ACC112 (cell line): Measurements from ENCODE around the gene NSMCE3.
A peak's percentile ranks its signal among the peaks of the same experiment; 100 is the strongest.

Experiments
- H2AFZ ChIP-seq: fragments of 200-600 bp; sonication (generic); one replicate; pipeline ENCODE4 v1.6.0; 2017; ENCODE audit warnings: antibody characterized with exemption, low read length; ENCODE audit not compliant: unreplicated experiment
- H3K27ac ChIP-seq: fragments of 200-600 bp; sonication (generic); 2 replicates; pipeline ENCODE4 v1.5.1; 2014; ENCODE audit warnings: low read depth, mild to moderate bottlenecking, antibody characterized with exemption, low read length, moderate library complexity
- H3K27me3 ChIP-seq: fragments of 200-600 bp; sonication (generic); 2 replicates; pipeline ENCODE4 v1.6.1; 2014; ENCODE audit warnings: mild to moderate bottlenecking, antibody characterized with exemption, low read length, moderate library complexity, mixed read lengths; ENCODE audit not compliant: insufficient read depth
- H3K36me3 ChIP-seq: fragments of 200-600 bp; sonication (generic); 2 replicates; pipeline ENCODE4 v1.6.1; 2016; ENCODE audit warnings: mild to moderate bottlenecking, antibody characterized with exemption, low read length, moderate library complexity, mixed read lengths; ENCODE audit not compliant: insufficient read depth
- H3K4me1 ChIP-seq: fragments of 200-600 bp; sonication (generic); one replicate; pipeline ENCODE4 v1.6.1; 2016; ENCODE audit warnings: low read length, mixed read lengths; ENCODE audit not compliant: insufficient read depth, unreplicated experiment, control insufficient read depth
- H3K4me3 ChIP-seq: fragments of 200-600 bp; sonication (generic); 2 replicates; pipeline ENCODE4 v1.5.1; 2014; ENCODE audit warnings: mild to moderate bottlenecking, low read depth, low read length
- H3K79me2 ChIP-seq: fragments of 200-600 bp; sonication (generic); one replicate; pipeline ENCODE4 v1.6.0; 2016; ENCODE audit warnings: low read length; ENCODE audit not compliant: control insufficient read depth, unreplicated experiment, insufficient read depth

The NSMCE3 gene

DNA sequence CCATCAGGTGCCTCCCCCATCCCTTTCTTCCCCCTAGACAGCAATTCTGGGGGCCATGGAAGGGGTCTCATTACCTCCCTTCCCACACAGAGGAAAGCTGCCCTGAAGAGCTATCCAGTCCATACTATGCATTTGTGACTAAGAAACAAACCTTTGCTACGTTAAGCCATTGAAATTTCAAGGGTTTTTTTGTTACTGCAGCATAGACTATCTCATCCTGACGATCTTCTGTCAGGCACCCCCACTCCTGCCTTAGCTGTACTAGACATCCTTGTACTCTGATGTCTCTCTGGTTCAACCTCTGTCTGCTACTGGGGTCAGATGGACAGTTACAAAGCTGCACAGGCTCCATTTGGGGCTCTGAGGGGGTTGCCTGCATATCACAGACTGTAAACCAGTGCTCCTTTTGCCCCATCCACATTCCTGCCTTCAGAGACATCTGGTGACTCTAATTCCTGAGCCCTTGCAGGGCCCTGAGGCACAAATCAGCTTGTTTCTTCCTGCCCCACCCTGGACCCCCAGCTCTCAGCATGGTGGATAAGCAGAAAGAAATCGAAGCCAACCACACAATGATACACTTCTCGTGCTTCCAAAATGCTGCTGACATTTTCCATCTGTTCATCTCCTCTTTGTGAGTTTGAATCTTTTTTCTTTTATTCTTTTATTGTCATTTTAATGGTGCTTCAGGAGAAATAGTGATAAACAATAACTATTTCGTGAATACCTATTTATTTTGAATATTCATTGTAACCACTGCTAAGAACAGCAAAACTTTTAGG is 21.6 kb upstream of the NSMCE3 start:
- H2AFZ ChIP-seq = no peak overlapping the region
- no peak overlapping the region for H3K27ac ChIP-seq
- H3K4me1 ChIP-seq = no peaks in the 10 kb centered on the region
- peaks cover 36% of the 10 kb centered on the region for H3K27me3 ChIP-seq
- no peaks in the 10 kb centered on the region for H3K79me2 ChIP-seq
- H3K36me3 ChIP-seq = no peaks in the 10 kb centered on the region
- H3K4me3 ChIP-seq = no peak overlapping the region

DNA sequence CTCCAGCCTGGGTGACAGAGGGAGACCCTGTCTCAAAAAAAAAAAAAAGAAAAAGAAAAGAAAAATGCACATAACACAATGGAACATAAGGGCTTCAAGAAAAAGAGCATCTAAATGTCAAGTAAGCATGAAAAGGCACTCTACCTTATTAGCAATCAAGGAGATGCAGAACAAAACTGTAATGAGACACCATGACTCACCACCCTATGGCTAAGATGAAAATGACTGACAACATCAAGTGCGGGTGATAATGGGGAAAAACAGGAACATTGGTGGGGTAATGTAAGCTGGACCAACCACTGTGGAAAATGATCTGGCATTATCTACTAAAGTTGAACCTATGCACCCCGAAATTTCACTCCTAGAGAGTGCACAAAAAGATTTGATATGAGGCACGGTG is 19.6 kb upstream of the NSMCE3 start:
- H3K4me3 ChIP-seq = no peak overlapping the region
- no peaks in the 10 kb centered on the region for H3K4me1 ChIP-seq
- H3K27ac ChIP-seq = no peak overlapping the region
- no peak overlapping the region for H2AFZ ChIP-seq
- H3K36me3 ChIP-seq = no peaks in the 10 kb centered on the region
- H3K79me2 ChIP-seq = no peaks in the 10 kb centered on the region
- H3K27me3 ChIP-seq = peaks cover 51% of the 10 kb centered on the region

DNA sequence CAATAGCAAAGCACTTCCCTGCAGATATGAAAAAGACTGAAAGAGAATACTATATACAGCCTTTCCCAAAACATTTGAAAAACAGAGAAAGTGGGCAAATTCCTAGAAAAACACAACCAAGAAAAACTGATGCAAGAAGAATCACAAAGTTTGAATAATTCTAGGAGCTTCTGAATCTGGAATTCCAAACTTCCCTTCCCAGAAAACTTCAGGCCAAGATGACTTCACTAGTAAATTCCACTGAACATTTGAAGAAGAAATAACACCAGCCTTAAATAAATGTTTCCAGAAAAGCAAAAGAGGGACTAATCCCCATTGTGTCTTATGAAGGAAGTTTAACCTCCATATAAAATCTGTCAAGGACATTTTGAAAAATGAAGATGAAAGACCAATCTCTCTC is 15.8 kb upstream of the NSMCE3 start:
- no peak overlapping the region for H3K4me3 ChIP-seq
- H3K79me2 ChIP-seq = no peaks in the 10 kb centered on the region
- H3K27ac ChIP-seq = no peak overlapping the region
- H3K27me3 ChIP-seq = peaks cover 33% of the 10 kb centered on the region
- H2AFZ ChIP-seq = no peak overlapping the region
- no peaks in the 10 kb centered on the region for H3K36me3 ChIP-seq
- no peaks in the 10 kb centered on the region for H3K4me1 ChIP-seq

DNA sequence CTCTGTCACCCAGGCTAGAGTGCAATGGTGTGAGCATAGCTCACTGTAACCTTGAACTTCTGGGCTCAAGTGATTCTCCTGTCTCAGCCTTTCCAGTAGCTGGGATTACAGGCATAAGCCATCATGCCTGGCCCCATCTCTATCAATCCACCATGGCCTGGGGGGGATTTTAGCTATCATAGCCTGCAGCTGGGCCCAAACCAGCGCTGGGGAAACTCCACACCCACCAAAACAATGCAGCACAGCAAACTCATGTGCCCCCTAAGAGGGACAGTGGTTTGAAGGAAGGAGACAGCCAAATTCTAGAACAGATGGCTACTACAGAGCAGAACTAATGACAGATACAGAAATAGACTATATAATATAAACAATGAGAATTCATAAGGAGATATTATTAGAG is 13.8 kb upstream of the NSMCE3 start:
- Histone ChIP-seq H3K36me3 (no peaks in the 10 kb centered on the region), H3K79me2 (no peaks in the 10 kb centered on the region), H3K4me3 (no peak overlapping the region), H2AFZ (no peak overlapping the region), H3K27me3 (peaks cover 27% of the 10 kb centered on the region), H3K4me1 (peaks cover 6% of the 10 kb centered on the region), H3K27ac (no peak overlapping the region)

DNA sequence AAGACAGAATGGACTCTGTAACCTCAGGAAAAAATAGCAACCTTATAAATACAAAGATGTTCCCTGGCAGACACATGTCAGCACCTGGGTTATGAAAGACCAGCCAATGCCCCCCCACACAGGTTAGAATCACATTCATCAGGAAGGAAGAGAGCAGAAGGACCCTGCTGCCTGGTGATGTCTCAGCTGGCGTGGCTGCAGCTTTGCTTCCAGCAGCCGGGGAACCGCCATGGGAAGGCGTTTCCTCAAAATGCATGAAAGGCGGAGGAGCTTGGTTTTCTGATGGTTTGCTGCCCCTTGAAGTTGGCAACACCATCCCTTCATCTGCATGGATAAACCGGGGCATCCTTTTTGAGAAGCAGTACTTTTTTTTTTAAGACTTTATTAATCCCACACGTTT is 10.9 kb upstream of the NSMCE3 start:
- Histone ChIP-seq H3K4me3 (no peak overlapping the region), H3K27ac (no peak overlapping the region), H2AFZ (no peak overlapping the region), H3K36me3 (no peaks in the 10 kb centered on the region), H3K27me3 (peaks cover 12% of the 10 kb centered on the region), H3K4me1 (peaks cover 12% of the 10 kb centered on the region), H3K79me2 (no peaks in the 10 kb centered on the region)

DNA sequence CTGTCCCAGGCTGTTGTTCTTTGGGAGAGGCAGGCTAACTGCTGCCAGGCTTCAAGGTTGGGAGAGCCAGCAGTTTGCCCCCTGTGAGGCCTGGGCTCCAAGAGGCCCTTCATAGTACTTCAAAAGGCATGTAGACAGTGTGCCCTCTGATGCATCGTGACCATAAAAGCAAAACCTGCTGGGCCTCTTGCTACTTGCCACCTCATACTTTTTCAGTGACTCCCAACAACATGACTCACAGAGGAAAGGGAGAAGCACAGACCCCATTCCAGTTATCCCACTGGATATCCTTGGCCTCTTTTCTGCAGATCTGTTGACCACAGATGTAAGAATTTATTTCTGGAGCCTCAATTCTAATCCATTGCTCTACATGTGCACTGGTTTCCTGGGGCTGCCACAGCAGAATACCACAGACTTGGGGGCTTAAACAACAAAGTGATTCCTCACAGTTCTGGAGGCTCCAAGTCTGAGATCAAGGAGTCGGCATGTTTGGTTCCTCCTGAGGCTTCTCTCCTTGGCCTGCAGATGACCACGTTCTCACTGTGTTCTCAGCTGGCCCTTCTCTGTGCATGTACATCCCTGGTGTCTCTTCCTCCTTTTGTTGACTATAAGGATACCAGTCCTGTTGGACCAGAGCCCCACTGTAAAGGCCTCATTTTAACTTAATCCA is 8.9 kb upstream of the NSMCE3 start:
- Histone ChIP-seq H3K4me1 (peaks cover 12% of the 10 kb centered on the region), H3K27ac (peak overlapping the region; percentile 29; the same call in 1 of the 2 replicates), H3K79me2 (no peaks in the 10 kb centered on the region), H3K4me3 (no peak overlapping the region), H2AFZ (no peak overlapping the region), H3K36me3 (no peaks in the 10 kb centered on the region), H3K27me3 (peaks cover 14% of the 10 kb centered on the region)

DNA sequence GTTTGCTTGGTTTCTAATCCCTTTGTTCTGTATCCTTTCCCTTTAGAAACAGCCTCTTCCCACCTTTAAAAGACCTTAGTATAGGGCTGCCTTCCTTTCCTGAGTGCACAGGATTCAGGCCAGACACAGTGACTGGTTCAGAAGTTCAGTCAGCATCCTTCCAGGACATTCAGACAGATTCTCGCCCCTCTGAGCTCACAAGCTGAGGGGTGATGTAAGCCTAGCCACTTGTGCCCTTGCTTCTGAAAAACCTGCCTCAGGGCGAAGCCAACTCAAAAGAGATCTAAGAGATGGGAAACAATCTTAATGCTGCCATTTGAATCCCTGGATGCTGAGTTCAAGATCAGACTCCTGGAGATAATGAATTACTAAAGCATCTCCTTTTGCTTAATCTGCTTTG is 6.7 kb upstream of the NSMCE3 start:
- H3K27ac ChIP-seq = no peak overlapping the region
- H3K79me2 ChIP-seq = no peaks in the 10 kb centered on the region
- H2AFZ ChIP-seq = no peak overlapping the region
- H3K27me3 ChIP-seq = peaks cover 14% of the 10 kb centered on the region
- no peak overlapping the region for H3K4me3 ChIP-seq
- H3K4me1 ChIP-seq = peaks cover 12% of the 10 kb centered on the region
- no peaks in the 10 kb centered on the region for H3K36me3 ChIP-seq

DNA sequence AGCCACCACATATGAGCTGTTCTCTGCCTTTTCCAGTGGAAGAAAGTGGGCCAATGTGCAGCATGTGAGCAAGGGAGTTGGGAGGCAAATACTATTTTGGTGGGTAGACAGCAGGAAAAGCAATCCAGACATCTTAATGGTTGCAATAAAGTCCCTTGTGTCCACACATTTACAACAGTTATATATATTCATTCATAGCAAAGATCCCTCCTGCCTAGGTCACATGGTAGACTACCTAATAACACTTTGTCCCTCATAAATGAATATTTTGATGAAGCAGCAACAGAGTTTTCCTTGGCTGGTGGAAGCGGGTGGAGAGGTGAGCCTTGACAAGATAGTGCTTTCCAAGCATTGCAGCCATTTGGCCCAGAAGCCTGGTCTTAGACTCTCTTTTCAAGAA is 6.2 kb upstream of the NSMCE3 start:
- H3K27me3 ChIP-seq = peaks cover 14% of the 10 kb centered on the region
- H2AFZ ChIP-seq = no peak overlapping the region
- no peak overlapping the region for H3K4me3 ChIP-seq
- no peak overlapping the region for H3K27ac ChIP-seq
- no peaks in the 10 kb centered on the region for H3K36me3 ChIP-seq
- peaks cover 12% of the 10 kb centered on the region for H3K4me1 ChIP-seq
- no peaks in the 10 kb centered on the region for H3K79me2 ChIP-seq

DNA sequence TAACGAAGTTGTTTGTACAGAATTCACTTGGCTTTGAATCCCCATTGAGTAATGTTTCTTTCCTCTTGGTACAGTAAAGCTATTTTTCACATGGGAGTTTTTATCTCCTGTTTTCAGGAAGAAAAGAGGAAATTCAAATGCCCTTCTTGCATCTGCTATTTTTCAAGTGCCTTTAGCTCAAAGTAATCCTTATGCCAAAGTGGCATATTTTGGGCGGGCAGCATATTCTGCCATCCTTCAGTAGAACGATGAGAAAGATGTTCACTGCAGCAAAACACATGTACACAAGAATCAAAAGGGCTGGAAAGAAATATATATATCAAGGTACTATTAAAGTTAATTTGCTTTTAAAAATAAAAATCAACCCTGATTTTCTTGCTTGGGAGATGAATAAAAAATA is 5.3 kb upstream of the NSMCE3 start:
- Histone ChIP-seq H3K4me1 (peaks cover 16% of the 10 kb centered on the region), H3K36me3 (no peaks in the 10 kb centered on the region), H3K27ac (no peak overlapping the region), H3K4me3 (no peak overlapping the region), H2AFZ (no peak overlapping the region), H3K79me2 (no peaks in the 10 kb centered on the region), H3K27me3 (peaks cover 14% of the 10 kb centered on the region)

DNA sequence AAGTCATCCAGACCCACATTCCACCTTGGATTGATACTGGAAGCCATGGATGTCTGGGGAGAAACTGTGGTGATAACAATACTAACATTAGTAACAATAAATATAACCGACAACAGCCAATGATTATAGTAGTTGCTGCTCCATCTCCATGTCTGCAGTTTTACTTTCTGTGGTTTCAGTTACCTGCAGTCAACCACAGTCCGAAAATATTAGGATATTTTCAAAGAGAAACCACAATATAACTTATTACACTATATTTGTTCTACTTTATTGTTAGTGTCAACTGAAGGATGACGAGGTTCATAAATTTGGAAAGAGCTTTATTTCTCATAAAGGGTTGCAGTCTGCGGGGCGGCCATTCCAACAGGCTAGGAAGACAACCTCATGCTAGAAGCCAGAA is 2.6 kb upstream of the NSMCE3 start:
- peaks cover 14% of the 10 kb centered on the region for H3K27me3 ChIP-seq
- H3K4me1 ChIP-seq = peaks cover 8% of the 10 kb centered on the region
- no peak overlapping the region for H3K4me3 ChIP-seq
- H3K79me2 ChIP-seq = peaks cover 16% of the 10 kb centered on the region
- no peak overlapping the region for H2AFZ ChIP-seq
- no peak overlapping the region for H3K27ac ChIP-seq
- H3K36me3 ChIP-seq = no peaks in the 10 kb centered on the region

DNA sequence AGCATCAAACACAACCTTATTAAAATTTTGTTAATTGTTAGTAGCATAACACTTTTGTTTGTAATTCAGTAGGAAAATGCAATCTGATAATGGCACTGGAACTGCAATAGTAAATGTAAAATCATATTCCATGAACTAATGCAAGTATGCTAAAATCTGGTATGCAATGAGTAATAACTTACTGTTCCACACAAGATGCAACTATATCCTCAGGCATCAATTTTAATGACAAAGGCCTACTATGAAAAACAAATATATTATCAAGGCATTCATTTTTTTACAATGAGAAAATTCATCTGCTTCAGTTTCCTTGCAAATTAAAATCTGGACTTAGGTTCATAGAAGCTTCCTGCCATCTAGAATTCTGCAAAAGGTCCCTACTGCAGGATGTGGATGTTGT is 1.4 kb upstream of the NSMCE3 start:
- Histone ChIP-seq H3K79me2 (peaks cover 16% of the 10 kb centered on the region), H3K4me1 (peaks cover 8% of the 10 kb centered on the region), H3K36me3 (no peaks in the 10 kb centered on the region), H3K27me3 (peaks cover 14% of the 10 kb centered on the region; the same call in 1 of the 2 replicates), H3K4me3 (no peak overlapping the region; the same call in 1 of the 2 replicates), H3K27ac (no peak overlapping the region), H2AFZ (peak overlapping the region; percentile 73)
